Ovary (tissue), 3 donors: ENCODE results near the gene CDKAL1.

Experiments used
- CTCF ChIP-seq, 3 donors: fragments of 450-650 bp in 2 of 3; fragments of 200-600 bp in 1 of 3; IDR thresholded peaks; one replicate each; pipeline versions ENCODE4 v1.5.1 to v1.8.0; 2016 to 2022; ENCODE audit warnings: antibody characterized with exemption in 3 of 3, mild to moderate bottlenecking in 1 of 3
- EP300 ChIP-seq: sonication (generic); formaldehyde crosslinking; IDR thresholded peaks from one replicate; pipeline ENCODE4 v1.6.1; 2017; ENCODE audit warnings: antibody characterized with exemption
- POLR2A ChIP-seq: fragments of 450-650 bp; IDR thresholded peaks from one replicate; pipeline ENCODE4 v1.6.1; 2017; ENCODE audit warnings: antibody characterized with exemption, mild to moderate bottlenecking, moderate library complexity
- donor health status: DM: no; HTN: no; CAD: no.

GRCh38 chr6:21023210-21023609 is 489.0 kb downstream of the CDKAL1 start:
- TF ChIP-seq POLR2A (no peak), CTCF (IDR thresholded peaks at IDR 0.05) (no peak), EP300 (no peak)
